Mononuclear cell (primary cell): ENCODE results near the gene LARGE1. TPM values are rescaled to one million over a fixed set of nuclear protein-coding genes. Genes with fewer than 3 reads are reported as not detected.

Experiments
- H3K27me3 ChIP-seq: 2 replicates; pipeline ENCODE4 v1.6.0; 2011; ENCODE audit warnings: low read length, control low read depth; ENCODE audit not compliant: insufficient read depth
- H3K4me1 ChIP-seq: 2 replicates; pipeline ENCODE4 v1.5.1; 2011; ENCODE audit warnings: mild to moderate bottlenecking, low read length, control low read depth; ENCODE audit not compliant: insufficient read depth
- H3K4me3 ChIP-seq: 2 replicates; pipeline ENCODE4 v1.5.1; 2011; ENCODE audit warnings: mild to moderate bottlenecking, low read length, moderate library complexity
- H3K9me3 ChIP-seq: 2 replicates; pipeline ENCODE4 v1.5.1; 2011; ENCODE audit warnings: low read depth, mild to moderate bottlenecking, control low read depth, low read length
- total RNA-seq: library from RNA; depleted of rRNA; stranded (reverse); fragments of >200 nt; gene quantifications from one replicate; pipeline ENCODE4 v1.2.3, GENCODE V29; 2012

Gene LARGE1
- total RNA-seq, 1 donor, result 3.9 TPM

DNA sequence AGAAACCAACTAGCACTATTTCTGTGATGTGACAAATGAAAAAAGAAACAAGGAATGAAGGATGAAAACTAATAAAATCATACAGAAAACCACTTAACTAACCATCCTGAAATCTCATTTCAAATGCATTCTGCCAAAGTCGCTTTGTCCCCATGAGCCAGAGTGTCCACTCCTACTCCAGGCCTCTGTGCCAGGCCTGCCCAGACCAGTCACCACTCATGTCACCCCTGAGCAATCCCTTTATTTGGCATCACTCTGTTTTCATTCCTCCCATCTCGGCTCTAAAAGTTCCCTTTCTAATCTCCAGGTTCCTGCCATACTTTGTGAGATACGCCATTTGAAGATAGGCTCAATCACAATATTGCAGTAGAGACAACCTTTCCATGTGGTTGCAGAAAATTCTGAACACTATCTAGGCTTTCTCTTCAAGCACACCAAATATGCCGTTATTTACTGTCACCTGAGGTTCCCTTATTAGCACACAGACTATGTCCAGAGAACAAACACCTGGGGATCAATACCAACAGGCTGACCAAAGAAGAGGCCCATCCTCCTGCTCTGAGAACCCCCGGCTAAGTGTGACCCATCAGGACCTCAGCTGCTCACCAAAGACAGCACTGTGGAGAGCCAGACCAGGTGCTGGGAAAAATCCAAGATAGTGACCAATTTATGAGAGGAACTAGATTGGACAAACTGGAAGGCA lies 202.4 kb downstream of the LARGE1 start:
- Histone ChIP-seq H3K4me1 (no peaks in the 10 kb centered on the region), H3K4me3 (no peak overlapping the region), H3K27me3 (no peaks in the 10 kb centered on the region), H3K9me3 (no peaks in the 10 kb centered on the region)

- H3K9me3 ChIP-seq, result no peaks in the 10 kb centered on the region
- H3K4me3 ChIP-seq, result no peak overlapping the region
- no peaks in the 10 kb centered on the region for H3K4me1 ChIP-seq
- no peaks in the 10 kb centered on the region for H3K27me3 ChIP-seq
These were observed 204.9 kb downstream of the LARGE1 start for GRCh38 chr22:33715237-33715985.

DNA sequence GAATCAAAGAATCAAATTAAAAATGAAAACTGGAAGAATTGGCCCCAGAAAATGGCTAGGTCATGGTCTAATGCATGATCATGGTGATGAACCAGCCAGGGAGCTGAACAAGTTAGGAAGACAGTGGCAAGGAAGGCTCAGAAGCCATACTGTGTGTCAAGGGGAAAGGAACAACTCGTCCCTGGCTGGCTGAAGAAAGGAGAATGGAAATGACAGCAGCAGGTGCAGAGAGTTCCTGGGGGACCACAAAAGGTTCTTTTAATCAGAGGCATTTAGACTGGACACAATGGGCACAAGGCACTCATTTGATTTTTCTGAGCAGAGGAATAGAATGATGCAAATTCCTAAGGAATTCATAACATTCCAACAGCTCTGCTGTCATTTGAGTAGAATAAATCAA lies 209.9 kb downstream of the LARGE1 start:
- Histone ChIP-seq H3K4me3 (no peak overlapping the region), H3K27me3 (no peaks in the 10 kb centered on the region), H3K4me1 (no peaks in the 10 kb centered on the region), H3K9me3 (no peaks in the 10 kb centered on the region)

DNA sequence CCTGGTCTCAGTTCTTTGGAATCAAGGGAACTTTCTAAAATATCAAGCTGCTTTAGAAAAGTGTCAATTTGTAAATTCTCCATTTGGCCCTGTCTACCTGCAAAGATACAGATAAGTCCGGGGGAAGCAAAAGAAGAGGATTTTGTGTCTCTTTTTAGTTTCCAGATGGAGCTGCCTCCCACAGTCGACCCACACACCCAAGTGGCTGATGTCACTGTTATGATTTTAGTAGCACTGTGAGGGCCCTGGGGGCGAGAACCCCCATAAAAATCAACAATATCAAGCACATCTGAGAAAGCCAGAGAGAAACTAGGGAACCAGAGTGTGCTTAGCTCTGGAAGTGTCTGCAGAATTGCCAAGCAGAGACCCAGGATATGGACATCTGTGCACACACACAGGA lies 212.7 kb downstream of the LARGE1 start:
- no peaks in the 10 kb centered on the region for H3K4me1 ChIP-seq
- no peak overlapping the region for H3K4me3 ChIP-seq
- no peaks in the 10 kb centered on the region for H3K9me3 ChIP-seq
- no peaks in the 10 kb centered on the region for H3K27me3 ChIP-seq

- no peaks in the 10 kb centered on the region for H3K4me1 ChIP-seq
- H3K4me3 ChIP-seq, result no peak overlapping the region
- no peaks in the 10 kb centered on the region for H3K27me3 ChIP-seq
- H3K9me3 ChIP-seq, result no peaks in the 10 kb centered on the region
These were observed 214.2 kb downstream of the LARGE1 start for GRCh38 chr22:33706100-33706499.

GRCh38 chr22:33699176-33699575 lies 221.1 kb downstream of the LARGE1 start:
- Histone ChIP-seq H3K9me3 (no peaks in the 10 kb centered on the region), H3K4me3 (no peak overlapping the region), H3K4me1 (no peaks in the 10 kb centered on the region), H3K27me3 (no peaks in the 10 kb centered on the region)

DNA sequence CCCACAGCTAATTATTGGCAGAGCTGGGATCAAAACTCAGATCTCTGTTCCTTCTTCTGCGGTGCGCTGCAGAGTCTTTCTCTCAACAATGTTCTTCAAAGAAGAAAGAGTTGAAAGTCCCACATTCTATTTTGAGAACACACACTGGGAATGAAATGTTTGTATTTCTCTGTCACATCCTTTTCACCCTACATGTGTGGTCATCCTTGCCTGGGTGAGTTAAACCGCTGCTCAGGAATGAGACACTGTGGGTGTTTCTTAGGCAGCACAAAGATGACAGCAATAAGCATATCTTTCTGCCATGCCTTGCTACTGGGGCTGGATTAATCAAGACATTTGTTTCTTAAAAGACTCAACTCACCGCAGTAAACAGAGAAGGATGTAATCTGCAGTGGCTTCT lies 222.6 kb downstream of the LARGE1 start:
- H3K4me3 ChIP-seq, result no peak overlapping the region
- no peaks in the 10 kb centered on the region for H3K4me1 ChIP-seq
- no peaks in the 10 kb centered on the region for H3K27me3 ChIP-seq
- H3K9me3 ChIP-seq, result no peaks in the 10 kb centered on the region

DNA sequence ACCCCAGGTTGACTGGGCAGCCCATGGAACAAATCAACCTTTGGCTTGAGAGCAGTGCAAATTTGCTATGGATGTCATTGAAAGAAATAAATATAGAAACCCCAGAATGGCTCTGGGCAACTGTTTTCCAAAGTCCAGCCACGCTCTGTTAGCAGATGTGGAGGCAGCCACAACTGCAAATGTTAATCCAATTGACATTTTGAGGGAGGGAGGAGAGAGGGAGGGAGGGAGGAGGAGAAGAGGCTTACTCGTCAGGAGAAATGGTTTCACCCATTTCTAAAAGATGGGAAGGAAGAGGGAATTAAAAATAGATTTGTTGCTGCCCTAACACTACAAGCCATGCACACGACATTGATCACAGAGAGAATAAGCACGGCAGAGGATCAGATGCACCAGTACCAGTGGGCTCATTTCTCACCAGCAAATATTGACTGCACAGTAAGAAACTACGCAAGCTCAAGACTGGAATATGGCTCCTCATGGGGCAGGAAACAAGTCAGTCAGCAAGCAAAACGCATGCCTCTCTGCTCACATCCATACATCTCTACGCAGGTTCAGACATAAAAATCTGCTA lies 229.1 kb downstream of the LARGE1 start:
- H3K9me3 ChIP-seq, result no peaks in the 10 kb centered on the region
- no peaks in the 10 kb centered on the region for H3K4me1 ChIP-seq
- no peak overlapping the region for H3K4me3 ChIP-seq
- no peaks in the 10 kb centered on the region for H3K27me3 ChIP-seq

DNA sequence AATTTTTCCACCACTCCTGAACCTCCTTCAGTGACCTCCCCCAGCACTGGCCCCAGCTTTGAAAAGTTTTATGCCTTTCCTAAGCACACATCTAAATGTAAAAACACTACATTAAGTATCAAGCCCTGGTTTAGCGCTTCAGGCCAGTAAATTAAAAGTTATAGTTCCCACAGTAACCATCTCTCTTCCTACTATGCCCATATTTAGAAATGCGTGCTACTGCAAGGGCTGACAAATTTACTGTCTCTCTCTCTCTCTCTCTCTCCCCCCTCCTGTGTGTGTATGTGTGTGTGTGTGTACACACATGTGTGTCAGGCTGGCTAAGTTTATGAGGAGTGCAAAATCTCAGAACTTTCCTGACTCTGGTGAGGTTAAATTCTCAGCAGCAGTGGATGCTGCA lies 231.4 kb downstream of the LARGE1 start:
- no peak overlapping the region for H3K4me3 ChIP-seq
- no peaks in the 10 kb centered on the region for H3K4me1 ChIP-seq
- H3K9me3 ChIP-seq, result no peaks in the 10 kb centered on the region
- H3K27me3 ChIP-seq, result no peaks in the 10 kb centered on the region

DNA sequence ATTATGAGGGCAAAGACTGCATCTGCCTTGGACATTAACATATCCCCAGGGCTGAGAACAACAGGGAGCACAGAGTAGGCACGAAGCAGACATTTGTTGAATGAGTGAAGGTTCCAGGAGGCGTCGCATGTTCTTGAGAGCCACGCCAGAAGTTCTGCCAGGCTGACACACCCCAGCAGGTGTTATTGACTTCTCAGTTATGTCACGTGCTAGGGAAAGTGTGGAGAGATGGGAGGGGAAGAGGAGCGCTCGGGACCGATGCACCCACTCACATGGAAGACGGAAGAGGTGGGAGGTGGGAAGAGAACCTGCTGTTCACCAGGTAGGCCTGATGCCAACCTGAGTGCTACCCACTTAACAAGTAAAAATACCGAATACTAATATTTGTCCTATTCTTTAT lies 232.8 kb downstream of the LARGE1 start:
- Histone ChIP-seq H3K4me3 (no peak overlapping the region), H3K27me3 (no peaks in the 10 kb centered on the region), H3K4me1 (no peaks in the 10 kb centered on the region), H3K9me3 (no peaks in the 10 kb centered on the region)

DNA sequence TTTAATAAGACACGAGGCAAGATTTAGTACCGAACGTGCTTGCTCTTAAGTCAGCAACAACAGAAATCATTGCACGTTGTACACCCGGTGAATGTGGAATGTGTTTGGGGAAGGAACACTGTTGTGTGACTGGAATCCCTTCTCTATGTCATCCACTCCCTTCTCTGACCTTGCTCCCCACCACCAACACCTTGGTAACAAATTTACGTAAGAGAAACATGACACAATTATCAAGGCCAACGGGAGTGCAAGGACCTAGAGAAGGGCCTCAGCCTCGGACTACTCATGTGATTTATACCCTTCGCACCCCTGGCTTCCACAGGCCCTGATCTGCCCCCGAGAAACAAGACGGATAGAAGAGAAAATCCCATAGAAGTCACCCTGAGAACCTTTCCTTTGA lies 236.2 kb downstream of the LARGE1 start:
- Histone ChIP-seq H3K27me3 (no peaks in the 10 kb centered on the region), H3K4me3 (no peak overlapping the region), H3K9me3 (no peaks in the 10 kb centered on the region), H3K4me1 (no peaks in the 10 kb centered on the region)

- H3K4me3 ChIP-seq, result no peak overlapping the region
These were observed 237.3 kb downstream of the LARGE1 start for GRCh38 chr22:33682927-33683326.

DNA sequence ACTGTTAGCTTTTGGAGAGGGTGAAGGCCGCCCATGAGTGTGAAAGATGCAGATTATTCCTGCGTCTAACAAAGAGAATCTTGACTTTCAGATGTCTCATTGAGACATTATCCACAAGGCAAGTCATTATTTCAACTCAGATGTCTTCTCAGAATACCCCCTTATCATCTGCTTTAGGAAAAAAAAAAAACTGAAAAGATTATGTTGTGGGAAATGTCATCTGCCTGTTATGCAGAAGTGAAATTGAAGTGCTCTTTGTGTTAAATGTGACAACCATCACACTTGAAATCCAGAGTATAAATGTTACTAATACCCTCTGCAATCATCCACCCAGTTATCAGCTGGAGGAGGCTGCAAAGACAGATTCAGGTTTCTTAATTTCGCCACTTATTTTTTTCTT lies 239.6 kb downstream of the LARGE1 start:
- Histone ChIP-seq H3K9me3 (no peaks in the 10 kb centered on the region), H3K4me3 (no peak overlapping the region), H3K4me1 (no peaks in the 10 kb centered on the region), H3K27me3 (no peaks in the 10 kb centered on the region)

More at GRCh38 chr22:33682927-33683326, 237.3 kb downstream of the LARGE1 start:
- Histone ChIP-seq H3K4me1 (no peaks in the 10 kb centered on the region), H3K9me3 (no peaks in the 10 kb centered on the region), H3K27me3 (no peaks in the 10 kb centered on the region)

GRCh38 chr22:33678523-33678922 lies 241.8 kb downstream of the LARGE1 start:
- H3K9me3 ChIP-seq, result no peaks in the 10 kb centered on the region
- H3K4me3 ChIP-seq, result no peak overlapping the region
- no peaks in the 10 kb centered on the region for H3K4me1 ChIP-seq
- no peaks in the 10 kb centered on the region for H3K27me3 ChIP-seq

DNA sequence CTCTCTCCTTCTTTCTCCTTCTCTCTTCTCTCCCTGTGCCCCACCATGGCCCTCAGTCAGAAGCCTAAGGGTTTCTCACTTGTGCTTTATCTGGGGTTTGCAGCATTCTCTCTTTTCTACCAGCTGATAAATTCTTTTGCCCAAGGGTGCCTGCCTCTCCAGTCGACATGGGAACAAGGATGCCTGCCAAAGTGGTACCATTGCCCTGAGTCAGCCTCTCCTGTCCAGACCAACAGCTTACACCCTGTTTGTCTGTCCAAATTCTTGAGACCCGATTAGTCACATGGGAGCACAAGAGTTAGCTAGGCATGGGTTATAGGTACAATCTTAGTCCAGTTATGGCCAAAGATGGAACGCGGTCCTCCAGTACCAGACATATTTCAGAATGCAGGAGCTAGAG lies 242.7 kb downstream of the LARGE1 start:
- H3K9me3 ChIP-seq, result no peaks in the 10 kb centered on the region
- H3K4me1 ChIP-seq, result no peaks in the 10 kb centered on the region
- H3K4me3 ChIP-seq, result no peak overlapping the region
- no peaks in the 10 kb centered on the region for H3K27me3 ChIP-seq
